OCI-LY1 (cell line): Measurements from ENCODE around the gene IL4.
"Not testable (repeated sequence)": the region's sequence is repeated elsewhere in the genome, so short reads cannot be mapped to it uniquely, and the experiment has no call there.

Experiments used
- CTCF ChIP-seq: fragments of 200-600 bp; sonication (generic), shearing (Covaris generic); IDR thresholded peaks from 2 replicates; pipeline ENCODE4 v1.5.1; 2017; ENCODE audit warnings: mild to moderate bottlenecking, antibody characterized with exemption, low read length, moderate library complexity, mixed read lengths
- EZH2 ChIP-seq: fragments of 200-600 bp; sonication (generic), shearing (Covaris generic); IDR thresholded peaks from 2 replicates; pipeline ENCODE4 v1.8.0; 2017; ENCODE audit warnings: borderline replicate concordance, mixed run types, mild to moderate bottlenecking, antibody characterized with exemption, low read length, moderate library complexity, mixed read lengths

- not testable (repeated sequence) for TF ChIP-seq CTCF, EZH2
Observed at GRCh38 chr5:132691755-132692631, 18.2 kb downstream of the IL4 start.
